SW 1271 (cell line): ENCODE data around the gene FXYD2.
A peak's percentile ranks its signal among the peaks of the same experiment; 100 is the strongest.
"Not testable (repeated sequence)": the region's sequence is repeated elsewhere in the genome, so short reads cannot be mapped to it uniquely, and the experiment has no call there.

Experiments used
- DNase-seq, 2 experiments: peaks; one replicate each; lab custom pipeline; 2025; lab: John Stamatoyannopoulos, UW

The FXYD2 gene

DNA sequence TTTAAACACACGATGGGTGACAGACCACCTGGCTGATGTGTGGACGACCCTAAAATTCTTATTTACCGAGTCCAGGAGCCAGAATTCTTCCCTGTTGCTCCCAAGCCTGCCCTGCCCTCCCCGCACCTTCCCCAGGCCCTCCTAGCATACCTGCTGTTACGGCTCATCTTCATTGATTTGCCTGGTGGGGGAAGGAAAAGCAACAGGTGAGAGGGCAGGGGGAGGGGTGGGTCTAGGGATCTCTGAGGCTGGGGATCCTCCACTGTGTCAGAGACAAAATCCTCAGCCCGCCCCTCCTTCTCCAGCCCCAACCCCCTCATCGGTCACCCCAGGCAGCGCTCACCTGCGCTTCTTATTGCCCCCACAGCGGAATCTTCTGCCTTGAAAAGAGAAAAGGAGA, 4.0 kb downstream of the FXYD2 start:
- DNase-seq = no peak

DNA sequence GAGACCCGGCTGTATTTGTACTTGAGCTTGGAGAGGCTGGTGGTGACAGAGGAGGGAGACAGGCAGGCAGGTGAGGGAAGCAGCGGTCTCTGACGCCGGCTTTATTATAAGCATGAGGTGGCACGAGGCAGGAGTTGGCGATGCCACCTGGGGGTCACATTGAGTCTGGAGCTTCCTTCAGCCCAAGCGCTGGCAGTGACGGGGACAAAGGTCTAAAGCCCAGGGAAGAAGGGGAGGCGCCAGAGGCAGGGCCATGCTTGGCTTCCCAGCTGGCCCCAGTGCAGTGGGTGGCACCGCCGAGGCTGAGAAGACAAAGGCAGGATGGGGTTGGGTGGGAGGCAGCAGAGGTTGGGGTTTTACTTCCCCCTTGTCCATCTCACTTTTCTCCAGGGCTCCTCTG, 4.5 kb downstream of the FXYD2 start:
- DNase-seq = no peak

GRCh38 chr11:117819096-117820040, 5.2 kb downstream of the FXYD2 start:
- peak; percentile 25 to 28 for DNase-seq

DNA sequence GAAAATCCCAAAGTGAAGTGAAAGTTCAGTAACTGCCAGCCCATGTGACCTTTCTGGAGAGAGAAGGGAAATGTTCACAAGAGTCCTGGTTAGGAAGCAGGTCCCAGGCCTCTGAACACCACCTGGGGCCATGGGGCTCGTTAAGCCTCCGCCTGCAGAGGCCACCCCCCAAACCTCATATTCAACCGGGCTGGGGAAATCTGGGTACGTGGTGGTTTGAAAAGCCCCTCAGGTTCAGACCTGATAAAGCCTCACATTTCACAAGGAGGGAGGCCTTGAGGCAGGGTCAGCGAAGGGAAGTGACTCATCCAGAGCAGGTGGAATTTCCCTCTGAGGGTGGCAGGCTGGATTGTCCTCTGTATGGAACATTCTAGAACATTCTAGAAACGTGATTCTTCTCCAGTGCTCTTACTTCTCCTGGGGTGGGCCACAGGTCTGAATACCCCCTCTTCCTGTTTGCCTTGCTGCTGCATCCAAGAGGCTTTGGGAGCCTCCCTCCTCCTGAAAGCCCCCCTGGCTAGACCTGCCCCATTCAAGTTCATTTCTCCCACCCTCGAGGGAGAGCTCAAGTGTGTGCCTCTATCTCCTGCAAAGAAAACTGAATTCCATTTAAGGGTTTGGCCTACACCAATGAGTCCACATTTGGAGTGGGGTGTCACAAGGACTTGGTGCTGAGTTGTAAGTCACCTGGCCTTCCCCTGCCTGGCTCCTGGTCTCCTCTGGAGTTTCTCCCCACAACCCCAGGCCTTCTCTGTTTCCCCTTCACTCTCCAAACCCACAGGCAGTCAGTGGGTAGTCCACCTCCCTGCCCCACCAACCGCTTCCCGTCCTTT, 6.3 kb downstream of the FXYD2 start:
- no peak for DNase-seq

DNA sequence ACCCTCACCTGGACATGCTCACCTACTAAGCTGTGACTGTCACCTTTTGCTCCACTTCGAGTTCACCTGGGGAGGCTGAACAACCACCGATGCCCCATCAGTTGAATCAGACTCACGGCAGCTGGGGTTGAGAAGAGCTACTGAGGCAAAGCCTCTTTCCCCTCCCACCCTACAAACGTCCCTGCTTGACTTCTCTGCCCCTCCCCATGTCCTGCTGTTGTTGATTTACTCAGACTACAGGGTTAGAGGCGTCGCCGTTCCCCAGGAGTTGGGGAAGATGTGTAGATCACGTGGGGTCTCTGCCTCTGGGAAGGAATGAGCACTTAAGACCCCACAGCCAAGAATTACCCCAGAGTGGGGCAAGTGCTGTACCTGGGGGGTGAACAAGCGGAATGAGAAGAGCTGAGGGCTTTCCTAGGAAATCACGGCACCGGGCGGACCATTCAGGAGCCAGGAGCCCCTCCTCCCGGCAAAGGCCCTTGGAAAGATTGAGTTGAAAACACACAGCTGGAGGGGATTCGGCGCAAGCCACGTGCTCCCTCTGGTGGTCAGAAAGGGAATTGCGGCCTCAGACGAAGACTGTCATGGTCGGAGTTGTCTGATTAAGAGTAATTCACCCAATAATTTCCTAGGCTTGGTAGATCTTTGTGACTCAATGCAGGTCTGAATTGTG, 7.0 kb downstream of the FXYD2 start:
- peak in 1 of 2 experiments; percentile 34 for DNase-seq

- no peak for DNase-seq
Measured at GRCh38 chr11:117816846-117817367, 7.6 kb downstream of the FXYD2 start.

GRCh38 chr11:117816151-117816741, 8.3 kb downstream of the FXYD2 start:
- no peak for DNase-seq

GRCh38 chr11:117815262-117815803, 9.2 kb downstream of the FXYD2 start:
- DNase-seq = no peak

- no peak for DNase-seq
Measured at GRCh38 chr11:117814766-117815261, 9.7 kb downstream of the FXYD2 start.

DNA sequence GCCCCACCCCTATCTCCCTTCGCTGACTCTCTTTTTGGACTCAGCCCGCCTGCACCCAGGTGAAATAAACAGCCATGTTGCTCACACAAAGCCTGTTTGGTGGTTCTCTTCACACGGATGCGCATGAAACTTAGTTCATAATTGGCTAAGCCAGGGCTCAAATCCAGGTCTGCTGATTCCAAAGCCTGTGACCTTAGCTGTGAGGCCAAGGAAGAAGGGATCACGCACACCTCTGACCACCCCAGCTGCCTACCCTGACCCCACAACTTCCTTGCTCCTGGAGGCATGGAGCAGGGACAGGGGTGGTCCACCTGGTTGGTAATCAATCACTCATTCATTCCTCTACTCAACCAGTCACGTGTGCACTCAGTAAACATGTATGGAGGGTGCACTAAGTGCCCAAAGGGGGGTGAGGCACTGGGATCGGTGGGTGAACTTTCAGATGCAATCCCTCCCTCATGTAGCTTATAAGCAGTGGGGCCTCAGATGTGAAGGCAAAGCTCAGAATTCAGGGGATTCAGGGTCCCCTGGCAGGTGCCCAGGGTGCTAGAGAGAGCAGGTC, 10.3 kb downstream of the FXYD2 start:
- no peak for DNase-seq

GRCh38 chr11:117810056-117810451, 14.5 kb downstream of the FXYD2 start:
- not testable (repeated sequence) for DNase-seq

GRCh38 chr11:117809236-117810055, 15.1 kb downstream of the FXYD2 start:
- DNase-seq = peak; percentile 41 to 42

DNA sequence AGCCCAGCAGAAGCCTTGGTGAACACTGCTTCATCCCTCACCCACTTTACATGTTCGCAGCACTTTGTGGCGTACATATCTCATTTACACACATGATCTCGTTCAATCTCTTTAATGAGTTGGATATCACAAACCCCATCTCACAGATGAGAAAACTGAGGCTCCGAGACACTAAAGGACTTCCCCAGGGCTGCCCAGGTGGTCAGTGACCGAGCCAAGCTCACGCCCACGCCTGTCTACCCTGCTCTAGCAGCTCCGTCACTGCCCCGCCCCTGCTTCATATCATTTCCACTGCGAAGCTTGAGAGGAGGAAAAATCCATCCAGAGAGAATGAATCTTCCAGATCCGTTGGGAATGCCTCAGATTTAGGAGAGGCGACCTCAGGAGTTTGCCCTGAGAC, 15.8 kb downstream of the FXYD2 start:
- DNase-seq = no peak

DNA sequence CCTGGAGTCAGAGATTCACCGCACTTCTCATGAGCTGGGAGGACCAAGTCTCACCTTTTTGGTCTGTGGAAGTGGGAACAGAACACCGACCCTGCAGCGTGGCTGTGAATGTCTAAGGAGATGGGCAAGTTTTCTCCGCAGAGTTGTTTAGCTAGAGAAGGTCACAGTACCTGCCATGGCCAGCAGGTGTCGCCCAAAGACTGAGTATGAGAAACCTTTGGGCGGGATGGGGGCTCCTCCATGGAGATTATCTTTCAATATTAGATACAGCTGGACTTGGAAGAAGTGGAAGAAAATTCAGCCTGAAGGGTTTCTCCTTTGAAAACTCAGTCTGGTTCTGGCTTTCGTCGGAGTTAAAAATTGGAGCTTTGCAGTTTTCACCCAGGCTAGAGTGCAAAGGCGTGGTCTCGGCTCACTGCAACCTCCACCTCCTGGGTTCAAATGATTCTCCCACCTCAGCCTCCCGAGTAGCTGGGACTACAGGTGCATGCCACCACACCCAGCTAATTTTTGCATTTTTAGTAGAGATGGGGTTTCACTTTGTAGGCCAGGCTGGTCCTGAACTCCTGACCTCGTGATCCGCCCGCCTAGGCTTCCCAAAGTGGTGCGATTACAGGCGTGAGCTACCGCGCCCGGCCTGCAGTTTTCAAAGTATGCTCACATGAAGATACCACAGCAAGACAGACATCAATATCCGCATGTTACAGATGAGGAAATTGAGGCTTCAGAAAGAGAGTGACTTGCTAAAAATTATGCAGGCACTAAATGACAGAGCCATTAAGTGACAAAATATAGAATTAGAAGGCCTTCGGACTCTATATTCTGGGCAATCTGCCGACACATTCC, 16.8 kb downstream of the FXYD2 start:
- peak in 1 of 2 experiments; percentile 25 for DNase-seq

GRCh38 chr11:117806846-117807245, 17.7 kb downstream of the FXYD2 start:
- no peak for DNase-seq

- no peak for DNase-seq
Measured at GRCh38 chr11:117805045-117805444, 19.5 kb downstream of the FXYD2 start.

DNA sequence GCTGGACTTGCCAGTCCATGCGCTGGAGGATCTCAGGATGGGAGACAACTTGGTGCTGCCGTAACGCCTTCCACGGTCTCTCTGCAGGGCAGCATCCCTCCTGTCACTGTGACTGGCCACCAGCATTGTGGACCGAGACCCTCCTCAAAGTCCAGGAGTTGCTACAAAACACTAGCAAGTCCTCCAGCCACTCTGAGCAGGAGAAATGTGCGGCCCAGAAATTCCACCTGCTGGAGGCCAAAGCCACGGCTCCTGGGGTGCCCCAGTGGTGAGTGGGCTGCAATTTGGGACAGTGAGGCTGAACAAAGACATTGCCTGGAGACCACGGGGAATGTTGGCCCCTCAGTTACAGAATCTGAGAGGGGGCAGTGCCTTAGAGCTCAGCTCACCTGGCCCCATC, 20.6 kb downstream of the FXYD2 start:
- no peak for DNase-seq

GRCh38 chr11:117799634-117800033, 24.9 kb downstream of the FXYD2 start:
- no peak for DNase-seq
